Endothelial cell (in vitro differentiated cells): ENCODE results near the gene TFE3. TPM values are rescaled to one million over a fixed set of nuclear protein-coding genes. Genes with fewer than 3 reads are reported as not detected.

Experiments
- DNase-seq: peaks from one replicate; pipeline ENCODE4 v3.0.0; 2021; ENCODE audit warnings: low spot score
- H3K27ac Mint-ChIP-seq: one replicate; pipeline ENCODE4 v1.8.0; 2021; ENCODE audit warnings: mixed read lengths, inconsistent platforms; ENCODE audit not compliant: unreplicated experiment
- H3K27me3 Mint-ChIP-seq: one replicate; pipeline ENCODE4 v1.8.0; 2021; ENCODE audit warnings: mild to moderate bottlenecking, moderate library complexity, mixed read lengths, inconsistent platforms; ENCODE audit not compliant: unreplicated experiment
- H3K36me3 Mint-ChIP-seq: one replicate; pipeline ENCODE4 v1.8.0; 2021; ENCODE audit warnings: mild to moderate bottlenecking, low read depth, mixed read lengths, inconsistent platforms; ENCODE audit not compliant: unreplicated experiment
- H3K4me1 Mint-ChIP-seq: one replicate; pipeline ENCODE4 v1.8.0; 2021; ENCODE audit warnings: mild to moderate bottlenecking, mixed read lengths, inconsistent platforms; ENCODE audit not compliant: unreplicated experiment
- H3K4me3 Mint-ChIP-seq: one replicate; pipeline ENCODE4 v1.8.0; 2021; ENCODE audit warnings: mild to moderate bottlenecking, mixed read lengths, inconsistent platforms; ENCODE audit not compliant: unreplicated experiment
- H3K9me3 Mint-ChIP-seq: one replicate; pipeline ENCODE4 v1.8.0; 2021; ENCODE audit warnings: mixed read lengths, inconsistent platforms; ENCODE audit not compliant: unreplicated experiment
- total RNA-seq: library from RNA; stranded (reverse); fragmentation: NEBNext Ultra II Directional; extraction: Animal tissue kit (Norgen Biotek cat#: 25700); gene quantifications from one replicate; pipeline ENCODE4 v1.2.1, GENCODE V29; 2021; ENCODE audit not compliant: unreplicated experiment
- TF ChIP-seq, protein P1 (sequence below): fragments of 200-600 bp; sonication (generic); IDR thresholded peaks from one replicate; pipeline ENCODE4 v1.5.0; 2021; ENCODE audit warnings: antibody characterized with exemption; ENCODE audit not compliant: unreplicated experiment

Gene TFE3
- total RNA-seq, 1 donor from 2014 or later, result 31.0 TPM

DNA sequence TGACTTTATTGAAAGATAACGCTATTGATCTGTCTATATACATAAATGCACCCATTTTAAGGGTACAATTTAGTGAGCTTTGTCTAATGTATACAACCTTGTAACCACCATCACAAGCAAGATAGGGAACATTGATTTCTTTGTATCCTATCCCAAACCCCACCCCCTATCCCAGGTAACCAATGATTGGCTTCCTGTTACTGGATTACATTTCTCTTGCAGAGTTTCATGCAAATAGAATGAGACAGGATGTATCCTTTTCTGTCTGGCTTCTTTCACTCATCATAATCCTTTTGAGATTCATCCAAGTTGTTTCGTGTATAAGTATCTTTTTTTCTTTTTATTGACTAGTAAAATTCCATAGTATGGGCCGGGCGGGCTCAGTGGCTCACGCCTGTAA lies 39.5 kb downstream of the TFE3 start:
- no peak overlapping the region for H3K4me3 Mint-ChIP-seq
- peaks cover 2% of the 10 kb centered on the region for H3K36me3 Mint-ChIP-seq
- H3K4me1 Mint-ChIP-seq, result peaks cover 14% of the 10 kb centered on the region
- no peak for DNase-seq
- TF ChIP-seq, protein P1, sequence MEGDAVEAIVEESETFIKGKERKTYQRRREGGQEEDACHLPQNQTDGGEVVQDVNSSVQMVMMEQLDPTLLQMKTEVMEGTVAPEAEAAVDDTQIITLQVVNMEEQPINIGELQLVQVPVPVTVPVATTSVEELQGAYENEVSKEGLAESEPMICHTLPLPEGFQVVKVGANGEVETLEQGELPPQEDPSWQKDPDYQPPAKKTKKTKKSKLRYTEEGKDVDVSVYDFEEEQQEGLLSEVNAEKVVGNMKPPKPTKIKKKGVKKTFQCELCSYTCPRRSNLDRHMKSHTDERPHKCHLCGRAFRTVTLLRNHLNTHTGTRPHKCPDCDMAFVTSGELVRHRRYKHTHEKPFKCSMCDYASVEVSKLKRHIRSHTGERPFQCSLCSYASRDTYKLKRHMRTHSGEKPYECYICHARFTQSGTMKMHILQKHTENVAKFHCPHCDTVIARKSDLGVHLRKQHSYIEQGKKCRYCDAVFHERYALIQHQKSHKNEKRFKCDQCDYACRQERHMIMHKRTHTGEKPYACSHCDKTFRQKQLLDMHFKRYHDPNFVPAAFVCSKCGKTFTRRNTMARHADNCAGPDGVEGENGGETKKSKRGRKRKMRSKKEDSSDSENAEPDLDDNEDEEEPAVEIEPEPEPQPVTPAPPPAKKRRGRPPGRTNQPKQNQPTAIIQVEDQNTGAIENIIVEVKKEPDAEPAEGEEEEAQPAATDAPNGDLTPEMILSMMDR, result no peak
- H3K27me3 Mint-ChIP-seq, result peaks cover 6% of the 10 kb centered on the region
- H3K27ac Mint-ChIP-seq, result no peak overlapping the region
- no peaks in the 10 kb centered on the region for H3K9me3 Mint-ChIP-seq

DNA sequence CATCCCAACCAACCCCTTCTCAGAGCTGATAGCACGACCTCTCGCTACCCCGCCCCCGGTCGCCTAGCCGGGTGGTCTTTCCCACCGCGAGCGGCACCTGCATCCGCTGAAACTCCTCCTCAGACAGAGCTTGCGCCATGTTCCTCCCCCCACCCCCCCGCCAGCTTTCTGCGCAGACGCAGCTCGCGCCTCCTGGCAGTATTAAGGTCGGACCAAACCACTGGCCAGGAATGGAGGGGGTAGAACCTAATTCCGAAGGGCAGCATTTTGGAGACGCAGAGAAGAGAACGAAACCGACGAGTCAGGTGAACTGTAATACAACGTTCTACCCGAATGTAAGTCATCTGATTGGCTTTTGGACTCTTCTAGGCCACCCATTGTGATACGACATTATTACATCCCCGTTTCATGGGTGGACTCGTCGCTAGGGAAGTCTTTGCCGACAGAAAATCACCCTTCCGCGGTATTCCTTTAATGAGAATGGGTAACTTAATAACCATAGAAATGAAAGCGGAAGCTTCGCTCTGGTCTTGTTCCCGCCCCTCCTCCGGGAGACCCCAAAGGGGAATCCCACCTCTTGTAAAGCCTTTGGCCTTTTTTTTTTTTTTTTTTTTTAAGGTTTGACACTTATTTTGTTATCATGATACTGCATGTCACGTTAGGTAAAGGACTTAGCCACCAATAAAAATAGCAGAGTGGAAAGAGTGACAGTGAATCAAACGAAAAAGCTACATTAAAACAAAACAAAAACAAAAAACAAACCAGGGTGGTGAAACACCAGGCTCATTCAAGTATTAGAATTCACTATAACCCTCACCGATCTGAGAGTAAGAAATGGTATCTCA lies 40.8 kb downstream of the TFE3 start, which contains the start of gene GRIPAP1:
GRIPAP1 (minus strand) TSS at position 174 of the 845 bp plus-strand sequence; CDS start at position 139, 35 bp downstream.
- H3K4me3 Mint-ChIP-seq, result peak within 1 kb of the TSS; percentile 97
- peak; percentile 69 for DNase-seq
- peak within 1 kb of the TSS; percentile 96 for H3K27ac Mint-ChIP-seq
- TF ChIP-seq, protein P1, result no peak
- H3K9me3 Mint-ChIP-seq, result no peaks in the 10 kb centered on the region
- H3K36me3 Mint-ChIP-seq, result peaks cover 12% of the 10 kb centered on the region
- H3K27me3 Mint-ChIP-seq, result peaks cover 6% of the 10 kb centered on the region
- peaks cover 24% of the 10 kb centered on the region for H3K4me1 Mint-ChIP-seq

DNA sequence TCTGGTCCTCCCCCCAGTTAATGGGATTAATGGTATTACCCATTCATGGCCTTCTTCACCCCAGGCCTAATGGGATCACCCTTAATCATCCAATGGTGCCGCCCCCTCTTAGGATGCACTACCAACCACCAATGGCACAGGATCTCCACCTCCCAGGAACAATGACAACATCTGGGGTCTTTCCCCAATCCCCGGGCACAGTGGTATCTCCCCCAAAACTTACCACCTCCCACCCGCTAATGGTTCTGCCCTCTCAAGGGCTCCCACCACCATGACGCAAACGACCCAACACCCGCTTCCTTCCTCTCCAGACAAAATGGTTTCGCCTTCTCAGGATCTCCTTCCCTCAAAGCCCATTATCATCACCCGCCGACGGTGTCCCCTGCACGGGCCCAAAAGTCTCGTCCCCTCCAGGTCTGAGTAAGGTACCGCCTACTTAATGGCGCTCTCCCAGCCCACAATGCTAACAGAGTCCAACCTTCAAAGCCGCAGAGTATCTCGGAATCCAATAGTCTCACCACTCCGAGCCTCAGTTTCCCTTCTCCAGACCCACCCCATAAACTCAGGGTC lies 41.6 kb downstream of the TFE3 start:
- TF ChIP-seq, protein P1, result no peak
- Mint-ChIP-seq H3K4me3 (peak overlapping the region; percentile 97), H3K27ac (peak overlapping the region; percentile 96), H3K27me3 (peaks cover 6% of the 10 kb centered on the region), H3K9me3 (no peaks in the 10 kb centered on the region), H3K4me1 (peaks cover 27% of the 10 kb centered on the region), H3K36me3 (peaks cover 19% of the 10 kb centered on the region)
- DNase-seq, result peak; percentile 3

DNA sequence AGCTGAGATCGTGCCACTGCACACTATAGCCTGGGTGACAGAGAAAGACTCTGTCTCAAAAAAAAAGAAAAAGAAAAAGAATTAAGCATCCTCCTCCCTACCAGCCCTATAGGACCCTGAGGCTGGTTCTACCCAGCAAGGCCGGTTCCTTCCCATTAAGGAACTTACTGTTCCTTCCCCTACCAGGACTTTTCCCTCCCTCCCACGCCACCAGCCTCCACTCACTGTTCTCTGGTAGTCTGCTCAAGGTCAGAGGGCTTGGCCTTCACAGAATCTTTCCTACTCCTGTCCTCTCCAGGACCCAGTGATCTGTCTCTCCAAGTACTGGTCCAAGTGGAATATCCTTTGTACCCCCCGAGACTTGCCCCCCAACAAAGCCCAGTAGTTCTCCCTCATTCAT lies 42.5 kb downstream of the TFE3 start:
- Mint-ChIP-seq H3K4me3 (peak overlapping the region; percentile 97), H3K27me3 (peaks cover 8% of the 10 kb centered on the region), H3K9me3 (no peaks in the 10 kb centered on the region), H3K4me1 (peaks cover 27% of the 10 kb centered on the region), H3K27ac (no peak overlapping the region), H3K36me3 (peaks cover 20% of the 10 kb centered on the region)
- no peak for DNase-seq
- TF ChIP-seq, protein P1, result no peak

DNA sequence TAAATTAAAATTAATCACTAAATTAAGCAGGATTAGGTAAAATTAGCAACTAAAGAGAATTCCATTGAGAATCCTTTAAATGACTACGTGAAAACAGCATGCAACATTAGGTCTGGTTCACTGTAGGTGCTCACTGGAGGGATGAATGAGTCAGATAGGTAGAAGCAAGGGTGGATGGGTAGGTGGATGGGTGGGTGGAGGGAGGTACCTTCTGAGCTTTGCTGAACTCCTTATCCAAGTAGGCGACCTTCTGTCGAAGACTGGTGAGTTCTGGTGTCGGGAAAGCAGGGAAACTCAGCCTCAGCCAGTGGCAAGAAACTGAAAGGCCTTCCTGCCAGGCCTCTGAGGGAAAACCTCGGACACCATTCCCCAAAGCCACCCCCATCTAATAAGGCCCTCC lies 44.1 kb downstream of the TFE3 start:
- Mint-ChIP-seq H3K4me3 (no peak overlapping the region), H3K4me1 (peaks cover 27% of the 10 kb centered on the region), H3K27ac (no peak overlapping the region), H3K36me3 (peaks cover 20% of the 10 kb centered on the region), H3K9me3 (no peaks in the 10 kb centered on the region), H3K27me3 (peaks cover 8% of the 10 kb centered on the region)
- DNase-seq, result no peak
- TF ChIP-seq, protein P1, result no peak
